ENCODE results near the gene COG1.

The COG1 gene

DNA sequence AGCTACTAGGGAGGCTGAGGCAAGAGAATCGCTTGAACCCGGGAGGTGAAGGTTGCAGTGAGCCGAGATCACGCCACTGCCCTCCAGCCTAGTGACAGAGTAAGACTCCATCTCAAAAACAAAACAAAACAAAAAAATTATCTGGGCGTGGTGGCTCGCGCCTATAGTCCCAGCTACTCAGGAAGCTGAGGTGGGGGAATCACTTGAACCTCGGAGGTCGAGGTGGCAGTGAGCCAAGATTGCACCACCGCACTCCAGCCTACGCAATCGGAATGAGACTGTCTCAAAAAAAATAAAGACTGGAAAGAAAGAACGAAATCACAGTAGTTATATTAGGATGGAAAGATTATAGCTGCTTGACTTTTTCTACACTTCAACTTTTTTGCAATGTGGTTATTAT lies 18.9 kb downstream of the COG1 start:
- no peak overlapping the region for H3K27ac ChIP-seq
- TF ChIP-seq, protein P1, sequence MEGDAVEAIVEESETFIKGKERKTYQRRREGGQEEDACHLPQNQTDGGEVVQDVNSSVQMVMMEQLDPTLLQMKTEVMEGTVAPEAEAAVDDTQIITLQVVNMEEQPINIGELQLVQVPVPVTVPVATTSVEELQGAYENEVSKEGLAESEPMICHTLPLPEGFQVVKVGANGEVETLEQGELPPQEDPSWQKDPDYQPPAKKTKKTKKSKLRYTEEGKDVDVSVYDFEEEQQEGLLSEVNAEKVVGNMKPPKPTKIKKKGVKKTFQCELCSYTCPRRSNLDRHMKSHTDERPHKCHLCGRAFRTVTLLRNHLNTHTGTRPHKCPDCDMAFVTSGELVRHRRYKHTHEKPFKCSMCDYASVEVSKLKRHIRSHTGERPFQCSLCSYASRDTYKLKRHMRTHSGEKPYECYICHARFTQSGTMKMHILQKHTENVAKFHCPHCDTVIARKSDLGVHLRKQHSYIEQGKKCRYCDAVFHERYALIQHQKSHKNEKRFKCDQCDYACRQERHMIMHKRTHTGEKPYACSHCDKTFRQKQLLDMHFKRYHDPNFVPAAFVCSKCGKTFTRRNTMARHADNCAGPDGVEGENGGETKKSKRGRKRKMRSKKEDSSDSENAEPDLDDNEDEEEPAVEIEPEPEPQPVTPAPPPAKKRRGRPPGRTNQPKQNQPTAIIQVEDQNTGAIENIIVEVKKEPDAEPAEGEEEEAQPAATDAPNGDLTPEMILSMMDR (IDR thresholded peaks at IDR 0.05), result no peak
- no peak for TF ChIP-seq ZFX (IDR thresholded peaks at IDR 0.05; ENCODE audit: borderline replicate concordance)

DNA sequence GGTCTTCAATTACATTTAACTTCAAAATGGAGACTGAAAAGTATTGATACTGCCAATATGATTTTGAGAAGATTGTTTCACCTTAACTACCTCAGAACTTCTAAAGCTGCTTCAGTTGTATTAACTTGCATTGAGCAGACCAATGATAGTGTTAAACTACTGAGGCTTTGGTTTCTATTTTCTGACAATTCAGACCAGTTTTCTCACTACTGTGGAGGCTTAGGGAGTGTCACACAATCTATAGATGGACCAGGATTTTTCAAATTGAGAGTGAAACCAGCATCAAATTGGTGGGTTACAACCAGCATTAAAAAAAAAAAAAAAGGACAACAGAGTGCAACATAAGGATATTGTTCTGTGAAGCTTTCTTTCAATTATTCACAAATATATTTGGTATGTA lies 21.2 kb downstream of the COG1 start:
- peak overlapping the region; percentile 93 for H3K27ac ChIP-seq
- TF ChIP-seq, protein P1 (IDR thresholded peaks at IDR 0.05), result no peak
- no peak for TF ChIP-seq ZFX (IDR thresholded peaks at IDR 0.05; ENCODE audit: borderline replicate concordance)

DNA sequence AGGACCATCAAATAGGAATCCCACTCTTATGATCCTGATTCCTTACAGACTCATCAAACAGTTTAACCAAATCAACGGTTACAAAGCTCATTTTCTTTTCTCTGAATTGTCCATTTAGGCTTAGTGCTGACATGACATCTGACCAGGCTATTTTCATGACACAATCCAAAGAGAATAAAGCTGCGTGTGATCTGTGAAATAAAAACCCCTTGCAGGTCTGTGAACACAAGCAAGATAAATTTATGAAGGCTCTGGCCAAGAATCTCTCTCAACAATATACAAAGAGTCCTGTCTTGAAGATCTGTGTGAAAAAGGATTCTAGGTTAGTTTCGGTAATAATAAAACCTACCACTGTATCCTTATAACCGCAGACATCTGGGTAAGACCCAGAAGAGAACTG lies 22.0 kb downstream of the COG1 start:
- H3K27ac ChIP-seq, result peak overlapping the region; percentile 93
- TF ChIP-seq, protein P1 (IDR thresholded peaks at IDR 0.05), result no peak
- no peak for TF ChIP-seq ZFX (IDR thresholded peaks at IDR 0.05; ENCODE audit: borderline replicate concordance)

DNA sequence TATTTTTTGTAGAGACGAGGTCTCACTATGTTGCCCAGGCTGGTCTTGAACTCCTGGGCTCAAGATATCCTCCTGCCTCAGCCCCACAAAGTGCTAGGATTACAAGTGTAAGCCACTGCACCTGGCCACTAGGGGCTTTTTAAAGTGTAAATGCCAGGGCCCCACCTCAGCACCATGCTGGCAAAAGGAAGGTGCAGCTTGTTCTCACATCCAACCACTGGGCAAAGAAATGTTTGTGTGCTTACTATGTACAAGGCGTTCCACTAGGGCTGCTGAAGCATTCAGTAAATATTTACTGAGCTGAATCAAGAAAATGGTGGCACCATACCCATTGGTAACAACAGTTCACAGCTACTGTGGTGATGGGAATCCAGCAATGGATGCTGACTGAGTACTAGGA lies 22.6 kb downstream of the COG1 start:
- TF ChIP-seq, protein P1 (IDR thresholded peaks at IDR 0.05), result peak; percentile 76
- no peak for TF ChIP-seq ZFX (IDR thresholded peaks at IDR 0.05; ENCODE audit: borderline replicate concordance)
- peak overlapping the region; percentile 93 for H3K27ac ChIP-seq

DNA sequence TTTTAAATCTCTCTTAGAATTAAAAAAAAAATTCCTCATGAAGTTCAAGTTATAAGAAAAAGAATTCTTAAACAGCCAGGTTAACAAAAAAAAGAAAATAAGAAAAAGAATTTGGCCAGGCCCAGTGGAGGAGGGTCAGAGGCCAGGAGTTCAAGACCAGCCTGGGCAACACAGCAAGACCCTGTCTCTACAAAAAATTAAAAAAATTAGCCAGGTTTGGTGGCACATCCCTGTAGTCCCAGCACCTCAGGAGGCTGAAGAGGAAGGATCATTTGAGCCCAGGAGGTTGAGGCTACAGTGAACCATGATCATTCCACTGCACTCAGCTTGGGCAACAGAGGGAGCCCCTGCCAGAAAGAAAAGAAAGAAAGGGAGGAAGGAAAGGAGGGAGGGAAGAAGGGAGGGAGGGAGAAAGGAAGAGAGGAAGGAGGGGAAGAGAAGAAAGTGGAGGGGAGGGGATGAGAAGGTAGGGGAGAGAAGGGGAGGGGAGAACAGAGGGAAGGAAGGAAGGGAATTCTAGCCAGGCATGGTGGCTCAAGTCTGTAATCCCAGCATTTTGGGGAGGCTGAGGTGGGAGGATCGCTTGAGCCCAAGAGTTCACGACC lies 30.9 kb downstream of the COG1 start:
- TF ChIP-seq, protein P1 (IDR thresholded peaks at IDR 0.05), result no peak
- no peak for TF ChIP-seq ZFX (IDR thresholded peaks at IDR 0.05; ENCODE audit: borderline replicate concordance)
- no peak overlapping the region for H3K27ac ChIP-seq

DNA sequence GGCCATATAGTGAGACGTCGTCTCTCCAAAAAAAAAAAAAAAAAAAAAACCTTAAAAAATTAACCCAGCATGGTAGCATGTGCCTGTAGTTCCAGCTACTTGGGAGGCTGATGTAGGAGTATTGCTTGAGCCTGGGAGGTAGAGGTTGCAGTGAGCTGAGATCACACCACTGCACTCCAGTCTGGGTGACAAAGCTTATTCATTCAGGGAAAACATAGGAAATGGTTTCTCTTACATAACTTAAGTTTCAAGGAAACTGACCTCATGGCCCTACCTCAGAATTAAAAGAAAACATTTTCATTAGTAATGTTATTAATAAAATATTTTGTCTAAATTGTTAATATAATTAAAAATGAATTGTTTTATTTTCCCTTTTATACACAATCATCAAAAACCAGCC lies 31.4 kb downstream of the COG1 start:
- H3K27ac ChIP-seq, result no peak overlapping the region
- no peak for TF ChIP-seq ZFX (IDR thresholded peaks at IDR 0.05; ENCODE audit: borderline replicate concordance)
- TF ChIP-seq, protein P1 (IDR thresholded peaks at IDR 0.05), result no peak

DNA sequence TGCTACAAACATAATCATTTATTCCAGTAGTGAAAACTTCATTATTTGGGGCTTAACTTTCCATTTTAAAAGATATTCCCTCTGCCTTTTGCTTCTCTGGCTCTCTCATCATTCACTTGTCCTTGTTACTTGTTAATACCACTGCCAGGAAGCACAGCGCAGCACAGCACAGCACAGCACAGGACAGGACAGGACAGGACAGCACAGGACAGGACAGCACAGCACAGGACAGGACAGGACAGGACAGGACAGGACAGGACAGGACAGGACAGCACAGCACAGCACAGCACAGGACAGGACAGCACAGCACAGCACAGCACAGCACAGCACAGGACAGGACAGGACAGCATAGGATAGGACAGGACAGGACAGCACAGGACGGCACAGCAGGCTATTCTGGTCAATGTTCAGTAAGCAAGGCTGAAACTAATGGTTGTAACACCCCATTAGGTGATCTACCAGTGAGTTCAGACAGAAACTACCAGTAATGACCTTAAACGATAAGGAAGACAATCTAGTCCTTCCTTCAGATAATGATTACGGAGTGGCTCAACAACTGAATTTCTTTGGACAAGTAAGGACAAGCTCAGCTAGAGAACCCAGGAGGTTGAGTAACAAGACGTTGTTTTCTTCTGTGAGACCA lies 31.9 kb downstream of the COG1 start:
- TF ChIP-seq, protein P1 (IDR thresholded peaks at IDR 0.05), result no peak
- no peak for TF ChIP-seq ZFX (IDR thresholded peaks at IDR 0.05; ENCODE audit: borderline replicate concordance)
- no peak overlapping the region for H3K27ac ChIP-seq

Data from 22Rv1 (cell line).